HG03060 (cell line): ENCODE measurements around the gene TBX10.

Source experiments
- ATAC-seq: cut with Tn5 transposase; IDR thresholded peaks from one replicate; pipeline ENCODE4 v1.9.1; 2021; ENCODE audit warnings: low read depth, moderate number of reproducible peaks; ENCODE audit not compliant: unreplicated experiment

TBX10 gene

GRCh38 chr11:67583247-67584204 is 56.0 kb downstream of the TBX10 start, which contains the start of gene GSTP1:
GSTP1 (plus strand) TSS chr11:67583812; CDS start chr11:67583844, 32 bp downstream.
- ATAC-seq: no peak

- no peak for ATAC-seq
These were observed 57.6 kb downstream of the TBX10 start for GRCh38 chr11:67582011-67582410.

GRCh38 chr11:67581469-67581868 is 58.1 kb downstream of the TBX10 start:
- no peak for ATAC-seq
